PC-3 (cell line): ENCODE measurements around the gene CRYBG2. TPM values are rescaled to one million over a fixed set of nuclear protein-coding genes. Genes with fewer than 3 reads are reported as not detected.

Experiments
- ATAC-seq: fragments of 200-7000 bp; cut with Tn5 transposase; 2 replicates; pipeline ENCODE4 v1.9.1; 2020; ENCODE audit warnings: mild to moderate bottlenecking, moderate library complexity
- BruUV-seq: library from RNA; stranded (reverse); fragments of 400-500 nt; replicated peaks from 2 replicates; lab custom pipeline; 2021; lab: Mats Ljungman, UMichigan
- CTCF ChIA-PET: fragments of 300-600 bp; sonication (Branson Sonifier 250); formaldehyde crosslinking; loops from one replicate; lab custom pipeline; 2022; ENCODE audit warnings: antibody characterized with exemption; lab: Charles Lee
- POLR2A ChIA-PET: fragments of 300-600 bp; sonication (Branson Sonifier 250); formaldehyde crosslinking; loops from one replicate; lab custom pipeline; 2022; ENCODE audit warnings: antibody characterized with exemption; ENCODE audit not compliant: unreplicated experiment; lab: Charles Lee
- DNase-seq: peaks from one replicate; pipeline ENCODE4 v3.0.0-alpha.2; 2015
- H2AFZ ChIP-seq: fragments of 300-600 bp; sonication (generic); 2 replicates; pipeline ENCODE4 v1.6.0; 2016; ENCODE audit warnings: antibody characterized with exemption, low read length
- H3F3A ChIP-seq: fragments of 300-600 bp; sonication (generic); one replicate; pipeline ENCODE4 v1.6.0; 2017; ENCODE audit warnings: antibody characterized with exemption, low read length, control low read depth, mild to moderate bottlenecking; ENCODE audit not compliant: unreplicated experiment
- H3K27ac ChIP-seq: fragments of 300-600 bp; sonication (generic); 2 replicates; pipeline ENCODE4 v1.5.1; 2016; ENCODE audit warnings: mild to moderate bottlenecking, low read length
- H3K27me3 ChIP-seq: fragments of 300-600 bp; sonication (generic); 2 replicates; pipeline ENCODE4 v1.6.1; 2016; ENCODE audit warnings: low read length, mixed read lengths
- H3K36me3 ChIP-seq: fragments of 300-600 bp; sonication (generic); 2 replicates; pipeline ENCODE4 v1.6.1; 2016; ENCODE audit warnings: low read depth, mixed run types, low read length, mixed read lengths
- H3K4me1 ChIP-seq: fragments of 300-600 bp; sonication (generic); 2 replicates; pipeline ENCODE4 v1.5.1; 2016; ENCODE audit warnings: low read length; ENCODE audit not compliant: insufficient read depth
- H3K4me2 ChIP-seq: fragments of 300-600 bp; sonication (generic); 2 replicates; pipeline ENCODE4 v1.6.0; 2016; ENCODE audit warnings: low read length
- H3K4me3 ChIP-seq: fragments of 300-600 bp; sonication (generic); 2 replicates; pipeline ENCODE4 v1.5.1; 2016; ENCODE audit warnings: mild to moderate bottlenecking, low read length, mixed read lengths
- H3K79me2 ChIP-seq: fragments of 300-600 bp; sonication (generic); 2 replicates; pipeline ENCODE4 v1.6.1; 2017; ENCODE audit warnings: low read length, mixed read lengths
- H3K9ac ChIP-seq: fragments of 300-600 bp; sonication (generic); 2 replicates; pipeline ENCODE4 v1.6.0; 2016; ENCODE audit warnings: mild to moderate bottlenecking, low read length
- H3K9me2 ChIP-seq: fragments of 300-600 bp; sonication (generic); replicated peaks from 2 replicates; pipeline ENCODE4 v1.6.1; 2016; ENCODE audit warnings: mixed run types, low read length, mixed read lengths
- H3K9me3 ChIP-seq: fragments of 300-600 bp; sonication (generic); 2 replicates; pipeline ENCODE4 v1.6.1; 2016; ENCODE audit warnings: low read length, mixed read lengths
- H4K20me1 ChIP-seq: fragments of 300-600 bp; sonication (generic); 2 replicates; pipeline ENCODE4 v1.6.1; 2016; ENCODE audit warnings: low read length, mixed read lengths
- EZH2 ChIP-seq: fragments of 300-600 bp; sonication (generic); IDR thresholded peaks from one replicate; pipeline ENCODE4 v1.6.1; 2017; ENCODE audit warnings: antibody characterized with exemption, mild to moderate bottlenecking, low read length; ENCODE audit not compliant: unreplicated experiment
- EZH2phosphoT487 ChIP-seq: fragments of 300-600 bp; sonication (generic); IDR thresholded peaks from 2 replicates; pipeline ENCODE4 v1.6.1; 2018; ENCODE audit warnings: mild to moderate bottlenecking, antibody characterized with exemption, low read length, borderline replicate concordance
- intact Hi-C: fragments of 100-400 bp; cut with micrococcal nuclease; formaldehyde crosslinking; loops from 2 replicates; pipeline ENCODE4 v1.9.0; 2023
- total RNA-seq: library from RNA; depleted of rRNA; stranded (reverse); fragments of >200 nt; gene quantifications from 2 replicates; pipeline ENCODE4 v1.2.3, GENCODE V29; 2014
- TF ChIP-seq, protein P1 (sequence below): fragments of 300-600 bp; sonication (generic); conservative IDR thresholded peaks from 2 replicates; pipeline ENCODE4 v1.5.1; 2017; ENCODE audit warnings: antibody characterized with exemption, low read depth, mild to moderate bottlenecking, low read length

The CRYBG2 gene
- total RNA-seq, 1 experiment from 2014 or later, result 15.3 TPM

DNA sequence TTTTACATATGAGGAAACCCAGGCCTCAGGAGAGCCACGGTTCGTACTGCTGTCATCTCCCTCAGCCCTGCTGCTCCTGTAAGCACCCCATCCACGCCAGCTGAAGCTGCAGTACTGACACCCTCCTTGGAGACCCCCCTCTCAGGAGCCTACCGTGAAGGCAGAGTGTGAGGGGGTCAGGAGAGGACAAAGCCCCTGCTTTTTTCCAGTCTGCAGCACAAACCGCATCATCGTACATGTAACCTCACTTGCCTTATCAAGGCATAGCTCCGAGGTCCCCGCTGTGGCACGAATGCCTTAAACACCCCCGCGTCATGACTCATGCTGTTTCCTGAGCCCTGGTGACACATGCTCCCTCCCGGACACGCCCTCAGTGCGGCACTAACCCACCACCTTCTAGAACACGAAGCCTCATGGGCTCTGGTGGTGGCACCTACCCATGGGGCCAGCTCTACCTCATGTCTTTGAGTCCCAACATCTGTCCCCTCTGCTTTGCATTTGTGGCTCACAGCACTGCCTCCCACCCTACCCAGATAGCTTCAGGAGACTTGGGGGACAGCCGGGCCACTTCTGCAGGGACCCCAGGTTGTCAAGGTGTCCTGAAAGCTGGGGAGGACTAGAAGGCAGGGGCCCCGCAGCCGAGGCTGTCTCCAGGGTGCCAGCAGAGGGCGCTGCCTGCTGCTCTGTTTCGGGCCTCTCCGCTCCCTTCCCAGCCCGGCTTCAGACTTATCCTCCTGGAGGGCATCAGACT, 69.2 kb downstream of the CRYBG2 start:
- ATAC-seq (peak; percentile 57), DNase-seq (peak; percentile 97)
- H3K4me1 ChIP-seq, result peaks cover 40% of the 10 kb centered on the region
- H3K27me3 ChIP-seq, result no peaks in the 10 kb centered on the region
- peak overlapping the region; percentile 45 for H3K9ac ChIP-seq
- H3K79me2 ChIP-seq, result peaks cover 27% of the 10 kb centered on the region
- TF ChIP-seq, protein P1, sequence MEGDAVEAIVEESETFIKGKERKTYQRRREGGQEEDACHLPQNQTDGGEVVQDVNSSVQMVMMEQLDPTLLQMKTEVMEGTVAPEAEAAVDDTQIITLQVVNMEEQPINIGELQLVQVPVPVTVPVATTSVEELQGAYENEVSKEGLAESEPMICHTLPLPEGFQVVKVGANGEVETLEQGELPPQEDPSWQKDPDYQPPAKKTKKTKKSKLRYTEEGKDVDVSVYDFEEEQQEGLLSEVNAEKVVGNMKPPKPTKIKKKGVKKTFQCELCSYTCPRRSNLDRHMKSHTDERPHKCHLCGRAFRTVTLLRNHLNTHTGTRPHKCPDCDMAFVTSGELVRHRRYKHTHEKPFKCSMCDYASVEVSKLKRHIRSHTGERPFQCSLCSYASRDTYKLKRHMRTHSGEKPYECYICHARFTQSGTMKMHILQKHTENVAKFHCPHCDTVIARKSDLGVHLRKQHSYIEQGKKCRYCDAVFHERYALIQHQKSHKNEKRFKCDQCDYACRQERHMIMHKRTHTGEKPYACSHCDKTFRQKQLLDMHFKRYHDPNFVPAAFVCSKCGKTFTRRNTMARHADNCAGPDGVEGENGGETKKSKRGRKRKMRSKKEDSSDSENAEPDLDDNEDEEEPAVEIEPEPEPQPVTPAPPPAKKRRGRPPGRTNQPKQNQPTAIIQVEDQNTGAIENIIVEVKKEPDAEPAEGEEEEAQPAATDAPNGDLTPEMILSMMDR, result peak; percentile 67
- TF ChIP-seq EZH2, result no peak
- peaks cover 9% of the 10 kb centered on the region; the same call in 1 of the 2 replicates for H4K20me1 ChIP-seq
- no peak overlapping the region for H3K4me3 ChIP-seq
- ChIA-PET CTCF (interaction anchor here (0.9 to 1.2 kb wide), 4 partner anchors 18 to 65 kb away, joined by 3 to 4 read pairs (median 3); no protein-coding TSS in a partner anchor), POLR2A (interaction anchor here (0.5 kb wide), 1 partner anchor 183 kb away, joined by 3 read pairs; no protein-coding TSS in a partner anchor)
- peak overlapping the region; percentile 77 for H3K27ac ChIP-seq
- BruUV-seq, result no TSS peak
- peak overlapping the region; percentile 63 for H3K4me2 ChIP-seq
- no peaks in the 10 kb centered on the region for H3K9me2 ChIP-seq
- no peaks in the 10 kb centered on the region for H3K9me3 ChIP-seq
- peaks cover 11% of the 10 kb centered on the region; the same call in 1 of the 2 replicates for H3K36me3 ChIP-seq
- no peaks in the 10 kb centered on the region for H3F3A ChIP-seq
- intact Hi-C loops, result loop anchor here (2.0 kb wide), 1 partner anchor 36 kb away; no protein-coding TSS in a partner anchor
- H2AFZ ChIP-seq, result no peak overlapping the region

DNA sequence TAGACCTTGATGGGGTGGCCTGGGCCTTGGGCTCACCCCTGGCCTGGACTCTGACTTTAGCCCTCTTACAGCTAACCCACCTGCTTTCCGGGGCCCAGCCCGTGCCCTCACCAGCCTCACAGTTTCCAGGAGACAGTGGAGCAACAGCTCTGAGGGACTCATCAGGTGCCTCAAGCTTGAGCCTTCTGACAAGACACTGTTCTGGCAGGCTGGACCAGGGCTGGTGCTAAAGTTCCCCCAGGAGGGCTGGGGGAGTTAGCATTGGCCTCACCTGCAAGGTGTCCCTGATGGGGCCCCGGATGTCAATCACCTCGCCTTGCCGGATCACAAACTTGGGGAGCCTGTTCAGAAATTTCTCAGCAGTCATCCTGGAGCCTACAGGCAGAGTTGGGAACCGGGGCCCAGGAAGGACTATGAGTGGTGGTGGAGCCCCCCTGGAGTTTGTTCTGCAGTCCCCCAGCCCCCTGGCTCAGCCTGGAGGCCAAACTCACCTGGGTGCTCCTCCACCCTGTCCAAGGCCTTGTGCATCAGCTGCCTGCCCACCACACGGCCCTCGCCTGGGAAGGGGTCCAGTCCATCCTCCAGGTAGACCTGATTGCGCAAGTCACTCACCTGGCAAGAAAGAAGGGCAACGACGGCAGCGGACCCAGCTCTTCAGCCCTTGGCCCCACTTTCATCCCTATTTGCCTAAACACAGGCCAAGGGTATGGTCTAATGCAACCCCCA, 69.9 kb downstream of the CRYBG2 start:
- peaks cover 47% of the 10 kb centered on the region for H3K4me1 ChIP-seq
- no peaks in the 10 kb centered on the region for H3K9me2 ChIP-seq
- ChIA-PET CTCF (interaction anchor here (0.9 to 1.2 kb wide), 4 partner anchors 19 to 65 kb away, joined by 3 to 4 read pairs (median 3); no protein-coding TSS in a partner anchor), POLR2A (interaction anchor here (0.5 kb wide), 1 partner anchor 713 kb away, joined by 5 read pairs; no protein-coding TSS in a partner anchor)
- H3K79me2 ChIP-seq, result peaks cover 34% of the 10 kb centered on the region
- no peak for TF ChIP-seq EZH2
- no peak overlapping the region for H3K4me3 ChIP-seq
- intact Hi-C loops, result loop anchor here (2.0 kb wide), 1 partner anchor 37 kb away; no protein-coding TSS in a partner anchor
- BruUV-seq, result TSS peak; percentile 4
- H3K27ac ChIP-seq, result peak overlapping the region; percentile 77
- DNase-seq, result no peak
- H3K9ac ChIP-seq, result no peak overlapping the region
- peaks cover 5% of the 10 kb centered on the region for H3F3A ChIP-seq
- peaks cover 9% of the 10 kb centered on the region; the same call in 1 of the 2 replicates for H4K20me1 ChIP-seq
- H3K36me3 ChIP-seq, result peaks cover 11% of the 10 kb centered on the region; the same call in 1 of the 2 replicates
- no peaks in the 10 kb centered on the region for H3K27me3 ChIP-seq
- no peaks in the 10 kb centered on the region for H3K9me3 ChIP-seq
- no peak for ATAC-seq
- no peak overlapping the region for H2AFZ ChIP-seq
- peak overlapping the region; percentile 63 for H3K4me2 ChIP-seq

DNA sequence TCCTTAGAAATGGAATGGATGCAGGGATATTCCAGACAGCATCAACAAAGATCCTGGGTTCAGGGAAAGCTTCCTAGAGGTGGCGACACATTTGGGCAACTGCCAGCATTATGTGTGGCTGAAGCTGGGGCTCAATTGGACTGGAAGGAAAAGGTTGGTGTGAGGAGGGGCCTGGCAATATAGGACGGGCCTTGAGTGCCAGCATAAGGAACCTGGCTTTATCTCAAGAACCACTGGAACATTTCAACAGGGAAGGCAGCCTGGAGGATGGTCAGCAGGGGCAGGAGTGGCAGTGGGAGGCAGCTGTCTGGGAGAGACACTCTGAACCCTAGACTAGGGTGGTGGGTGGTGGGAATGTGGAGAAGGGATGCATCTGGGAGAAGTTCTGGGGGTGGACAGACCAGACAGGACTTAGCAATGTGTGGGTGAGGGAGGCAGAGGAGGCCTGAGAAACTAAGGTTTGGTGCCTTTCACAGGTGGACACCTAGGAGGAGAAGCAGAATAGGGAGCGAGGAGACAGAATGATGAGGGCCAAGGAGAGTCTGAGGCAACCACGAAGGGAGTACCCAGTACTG, 70.6 kb downstream of the CRYBG2 start:
- Histone ChIP-seq H3K36me3 (peaks cover 11% of the 10 kb centered on the region; the same call in 1 of the 2 replicates), H3K27me3 (no peaks in the 10 kb centered on the region), H3K4me1 (peaks cover 54% of the 10 kb centered on the region), H3K4me2 (no peak overlapping the region), H3K27ac (no peak overlapping the region), H3K9me2 (no peaks in the 10 kb centered on the region), H4K20me1 (peaks cover 9% of the 10 kb centered on the region; the same call in 1 of the 2 replicates), H3K79me2 (peaks cover 34% of the 10 kb centered on the region), H3K9ac (no peak overlapping the region), H3F3A (peaks cover 5% of the 10 kb centered on the region), H3K9me3 (no peaks in the 10 kb centered on the region), H2AFZ (no peak overlapping the region), H3K4me3 (no peak overlapping the region)
- ATAC-seq (no peak), DNase-seq (no peak)
- no TSS peak for BruUV-seq
- POLR2A ChIA-PET, result interaction anchor here (0.5 kb wide), 1 partner anchor 714 kb away, joined by 5 read pairs; no protein-coding TSS in a partner anchor
- CTCF ChIA-PET, result no interaction called here
- intact Hi-C loops, result no loop called here
- TF ChIP-seq EZH2phosphoT487 (no peak), EZH2 (no peak)
- TF ChIP-seq, protein P1, result no peak
